HEK293 (cell line): ENCODE data around the gene SUCO.

ENCODE experiments used
- CTCF ChIA-PET: fragments of 350-600 bp; formaldehyde crosslinking; extraction: SDS; loops from one replicate; lab custom pipeline; 2021; ENCODE audit warnings: antibody characterized with exemption; lab: Yijun Ruan, JAX
- POLR2A ChIA-PET: fragments of 300-600 bp; formaldehyde crosslinking; extraction: SDS; loops from one replicate; lab custom pipeline; 2020; ENCODE audit warnings: antibody characterized with exemption, inconsistent platforms; lab: Yijun Ruan, JAX
- H3K27ac ChIP-seq: fragments of 200-500 bp; sonication (Bioruptor generic); 2 replicates; pipeline ENCODE4 v1.5.1; 2014; ENCODE audit warnings: low read depth, low read length, control low read depth, inconsistent platforms; ENCODE audit errors: extremely low read depth
- H3K36me3 ChIP-seq, 2 experiments: fragments of 200-500 bp in 1 of 2; sonication (Bioruptor generic) in 1 of 2; 1 replicate in 1 of 2; 2 replicates in 1 of 2; pipeline ENCODE4 v1.5.1; 2014 to 2017; ENCODE audit warnings: inconsistent platforms in 2 of 2, low read length in 2 of 2; ENCODE audit not compliant: control insufficient read depth in 2 of 2, insufficient read depth in 1 of 2
- H3K4me1 ChIP-seq: fragments of 200-500 bp; sonication (Bioruptor generic); 2 replicates; pipeline ENCODE4 v1.5.1; 2014; ENCODE audit warnings: mild to moderate bottlenecking, low read length, inconsistent platforms; ENCODE audit not compliant: control insufficient read depth, insufficient read depth
- H3K4me3 ChIP-seq: 2 replicates; pipeline ENCODE4 v1.5.1; 2011; ENCODE audit warnings: low read depth, mild to moderate bottlenecking, control low read depth, low read length, moderate library complexity
- H3K9me3 ChIP-seq: fragments of 200-500 bp; sonication (Bioruptor generic); 2 replicates; pipeline ENCODE4 v1.5.1; 2014; ENCODE audit warnings: low read depth, low read length, inconsistent platforms; ENCODE audit not compliant: control insufficient read depth, insufficient read depth
- HOXC10 ChIP-seq: sonication (generic); formaldehyde crosslinking; IDR thresholded peaks from 2 replicates; pipeline ENCODE4 v1.8.1; 2023; ENCODE audit warnings: mild to moderate bottlenecking, missing genetic modification reagents
- IKZF3 ChIP-seq: fragments of 450-650 bp; IDR thresholded peaks from 2 replicates; pipeline ENCODE4 v1.5.0; 2018; ENCODE audit warnings: missing biosample characterization, mild to moderate bottlenecking, missing genetic modification characterization, moderate library complexity
- KLF1 ChIP-seq: fragments of 450-650 bp; formaldehyde crosslinking; IDR thresholded peaks from 2 replicates; pipeline ENCODE4 v1.5.1; 2016; ENCODE audit warnings: missing biosample characterization, missing genetic modification characterization
- KLF9 ChIP-seq: fragments of 450-650 bp; formaldehyde crosslinking; IDR thresholded peaks from 2 replicates; pipeline ENCODE4 v1.5.1; 2016; ENCODE audit warnings: missing biosample characterization, missing genetic modification characterization, low read depth
- PATZ1 ChIP-seq: fragments of 450-650 bp; formaldehyde crosslinking; IDR thresholded peaks from 2 replicates; pipeline ENCODE4 v1.5.1; 2016; ENCODE audit warnings: missing biosample characterization, missing genetic modification characterization
- SALL2 ChIP-seq: fragments of 450-650 bp; formaldehyde crosslinking; IDR thresholded peaks from 2 replicates; pipeline ENCODE4 v1.5.0; 2017; ENCODE audit warnings: missing biosample characterization, mild to moderate bottlenecking, missing genetic modification characterization, borderline replicate concordance
- WT1 ChIP-seq: fragments of 450-650 bp; formaldehyde crosslinking; IDR thresholded peaks from 2 replicates; pipeline ENCODE4 v1.5.1; 2016; ENCODE audit warnings: missing biosample characterization, missing genetic modification characterization
- ZBTB1 ChIP-seq: fragments of 450-650 bp; formaldehyde crosslinking; IDR thresholded peaks from 2 replicates; pipeline ENCODE4 v1.5.1; 2016; ENCODE audit warnings: missing biosample characterization, missing genetic modification characterization
- ZBTB20 ChIP-seq: fragments of 450-650 bp; formaldehyde crosslinking; IDR thresholded peaks from 2 replicates; pipeline ENCODE4 v1.5.1; 2016; ENCODE audit warnings: missing biosample characterization, missing genetic modification characterization
- ZBTB48 ChIP-seq: fragments of 450-650 bp; formaldehyde crosslinking; IDR thresholded peaks from 2 replicates; pipeline ENCODE4 v1.5.1; 2016; ENCODE audit warnings: missing biosample characterization, missing genetic modification characterization
- ZBTB49 ChIP-seq: fragments of 450-650 bp; formaldehyde crosslinking; IDR thresholded peaks from 2 replicates; pipeline ENCODE4 v1.5.1; 2016; ENCODE audit warnings: missing biosample characterization, missing genetic modification characterization, low read depth
- ZBTB7A ChIP-seq: fragments of 450-650 bp; formaldehyde crosslinking; IDR thresholded peaks from 2 replicates; pipeline ENCODE4 v1.5.1; 2016; ENCODE audit warnings: low read depth, missing biosample characterization, missing genetic modification characterization
- ZFHX2 ChIP-seq: fragments of 450-650 bp; formaldehyde crosslinking; conservative IDR thresholded peaks from 2 replicates; pipeline ENCODE4 v1.5.1; 2016; ENCODE audit warnings: missing biosample characterization, missing genetic modification characterization
- ZNF133 ChIP-seq: fragments of 450-650 bp; formaldehyde crosslinking; IDR thresholded peaks from 2 replicates; pipeline ENCODE4 v1.5.1; 2016; ENCODE audit warnings: missing biosample characterization, missing genetic modification characterization
- ZNF138 ChIP-seq: fragments of 450-650 bp; formaldehyde crosslinking; IDR thresholded peaks from 2 replicates; pipeline ENCODE4 v1.5.1; 2016; ENCODE audit warnings: missing biosample characterization, missing genetic modification characterization, borderline replicate concordance
- ZNF2 ChIP-seq: fragments of 450-650 bp; formaldehyde crosslinking; IDR thresholded peaks from 2 replicates; pipeline ENCODE4 v1.5.1; 2016; ENCODE audit warnings: missing biosample characterization, missing genetic modification characterization
- ZNF37A ChIP-seq: fragments of 450-650 bp; IDR thresholded peaks from 2 replicates; pipeline ENCODE4 v1.5.1; 2018; ENCODE audit warnings: missing biosample characterization, missing genetic modification characterization
- ZNF394 ChIP-seq: fragments of 450-650 bp; formaldehyde crosslinking; IDR thresholded peaks from 2 replicates; pipeline ENCODE4 v1.5.1; 2016; ENCODE audit warnings: missing biosample characterization, missing genetic modification characterization, mild to moderate bottlenecking, moderate library complexity, borderline replicate concordance
- ZNF561 ChIP-seq: fragments of 450-650 bp; IDR thresholded peaks from 2 replicates; pipeline ENCODE4 v1.5.1; 2018; ENCODE audit warnings: missing biosample characterization, missing genetic modification characterization, borderline replicate concordance
- ZNF585B ChIP-seq: fragments of 450-650 bp; formaldehyde crosslinking; IDR thresholded peaks from 2 replicates; pipeline ENCODE4 v1.5.1; 2016; ENCODE audit warnings: missing biosample characterization, missing genetic modification characterization
- ZNF843 ChIP-seq: fragments of 450-650 bp; formaldehyde crosslinking; IDR thresholded peaks from 2 replicates; pipeline ENCODE4 v1.5.1; 2016; ENCODE audit warnings: missing biosample characterization, missing genetic modification characterization
- ZSCAN18 ChIP-seq: fragments of 450-650 bp; formaldehyde crosslinking; IDR thresholded peaks from 2 replicates; pipeline ENCODE4 v1.5.1; 2016; ENCODE audit warnings: missing biosample characterization, missing genetic modification characterization

SUCO gene

GRCh38 chr1:172529304-172529703, 3.6 kb upstream of the SUCO start (continued):
- TF ChIP-seq ZSCAN18 (tag by site-specific recombination) (no peak), ZNF37A (no peak), ZNF561 (tag by site-specific recombination) (no peak), ZBTB1 (tag by site-specific recombination) (no peak), PATZ1 (tag by site-specific recombination) (no peak)

- no peak overlapping the region for H3K27ac ChIP-seq
- ChIA-PET POLR2A (interaction anchor here (1.1 kb wide), 1 partner anchor 688 kb away, joined by 3 read pairs; the partner anchor contains the start of gene DNM3), CTCF (no interaction called here)
- no peaks in the 10 kb centered on the region for H3K9me3 ChIP-seq
- no peaks in the 10 kb centered on the region for H3K36me3 ChIP-seq
- H3K4me3 ChIP-seq: no peak overlapping the region
- TF ChIP-seq ZNF585B (tag by site-specific recombination) (no peak), ZBTB48 (no peak), ZFHX2 (no peak), IKZF3 (tag by site-specific recombination) (no peak), KLF1 (tag by site-specific recombination) (no peak), WT1 (tag by site-specific recombination) (no peak)
- no peaks in the 10 kb centered on the region for H3K4me1 ChIP-seq
Observed at GRCh38 chr1:172530000-172530399, 3.0 kb upstream of the SUCO start.

- TF ChIP-seq ZBTB7A (tag by site-specific recombination) (no peak), KLF9 (tag by site-specific recombination) (no peak), ZNF138 (tag by site-specific recombination) (no peak), ZBTB20 (tag by site-specific recombination) (no peak), ZBTB49 (tag by site-specific recombination) (no peak), ZNF394 (tag by site-specific recombination) (peak; percentile 71; the same call in 1 of the 2 replicates), ZNF133 (tag by site-specific recombination) (peak; percentile 90), ZNF2 (tag by site-specific recombination) (no peak), SALL2 (tag by site-specific recombination) (no peak), ZNF843 (no peak), HOXC10 (CRISPR knock-in tag) (no peak)
- CTCF ChIA-PET: interaction anchor here (0.6 to 1.2 kb wide), 3 partner anchors 82 to 350 kb away, joined by 3 to 4 read pairs (median 3); no protein-coding TSS in a partner anchor
- no peaks in the 10 kb centered on the region for H3K36me3 ChIP-seq
- peak overlapping the region; percentile 98 for H3K4me3 ChIP-seq
- POLR2A ChIA-PET: interaction anchor here (1.0 to 1.5 kb wide), 10 partner anchors 14 to 945 kb away, joined by 3 to 11 read pairs (median 5); no protein-coding TSS in a partner anchor
- H3K9me3 ChIP-seq: no peaks in the 10 kb centered on the region
- no peaks in the 10 kb centered on the region for H3K4me1 ChIP-seq
- peak overlapping the region; percentile 48; the same call in 1 of the 2 replicates for H3K27ac ChIP-seq
Observed at GRCh38 chr1:172531412-172532182, 1.4 kb upstream of the SUCO start.
